Right lobe of liver (tissue), 6 donors: Measurements from ENCODE around the gene PRR35. TPM values are rescaled to one million over a fixed set of nuclear protein-coding genes. Genes with fewer than 3 reads are reported as not detected.
"Not testable (repeated sequence)": the region's sequence is repeated elsewhere in the genome, so short reads cannot be mapped to it uniquely, and the experiment has no call there.

Source experiments
- ATAC-seq, 4 donors: fragments of 200-7000 bp; cut with Tn5 transposase; one replicate each; pipeline ENCODE4 v1.9.1; 2020; ENCODE audit warnings: mild to moderate bottlenecking in 4 of 4, moderate library complexity in 4 of 4
- DNase-seq, 3 donors: peaks; one replicate each; pipeline ENCODE4 v3.0.0-alpha.2; 2020
- H3K27ac ChIP-seq, 3 donors: fragments of 200-600 bp; one replicate each; pipeline ENCODE4 v1.8.0; 2022
- H3K27me3 ChIP-seq, 2 donors: fragments of 200-600 bp; one replicate each; pipeline ENCODE4 v1.8.0; 2022
- H3K36me3 ChIP-seq, 4 donors: fragments of 200-600 bp; sonication (generic) in 1 of 4; one replicate each; pipeline versions ENCODE4 v1.5.1 to v1.8.0; 2017 to 2022; ENCODE audit warnings: control low read depth in 1 of 4
- H3K4me1 ChIP-seq, 4 donors: fragments of 200-600 bp; sonication (generic) in 1 of 4; one replicate each; pipeline versions ENCODE4 v1.5.1 to v1.8.0; 2017 to 2022; ENCODE audit warnings: control low read depth in 1 of 4
- H3K4me3 ChIP-seq, 3 donors: fragments of 200-600 bp; one replicate each; pipeline ENCODE4 v1.8.0; 2022
- H3K9me3 ChIP-seq, 4 donors: fragments of 200-600 bp; sonication (generic) in 1 of 4; one replicate each; pipeline versions ENCODE4 v1.5.1 to v1.8.0; 2017 to 2022; ENCODE audit warnings: control low read depth in 1 of 4
- POLR2A ChIP-seq: fragments of 450-650 bp; IDR thresholded peaks from one replicate; pipeline ENCODE4 v1.6.1; 2017; ENCODE audit warnings: antibody characterized with exemption, mild to moderate bottlenecking
- WGBS: methylation state at CpG from one replicate; pipeline ENCODE4 v1.1.6; 2018; ENCODE audit warnings: low coverage, low lambda C conversion rate; ENCODE audit not compliant: insufficient coverage; ENCODE audit errors: missing lambda C conversion rate; 5-methylcytosine and 5-hydroxymethylcytosine counted together
- intact Hi-C, 2 donors: fragments of 100-400 bp; cut with DNase I; formaldehyde crosslinking; loops; one replicate each; pipeline versions ENCODE4 v1.11.2 to v1.14.1; 2022
- total RNA-seq, 6 experiments: library from RNA; depleted of rRNA in 2 of 6; stranded (reverse); fragments of >200 nt in 2 of 6; fragmentation: NEBNext Ultra II Directional in 3 of 6; extraction: Animal tissue kit (Norgen Biotek cat#: 25700) in 3 of 6; gene quantifications; one replicate each; pipeline versions ENCODE4 v1.1.0 to v1.2.4, GENCODE V29; 2016 to 2023
- TF ChIP-seq, protein P1 (sequence below), 4 donors: fragments of 200-600 bp in 3 of 4; fragments of 450-650 bp in 1 of 4; IDR thresholded peaks; one replicate each; pipeline versions ENCODE4 v1.5.1 to v1.8.0; 2016 to 2022; ENCODE audit warnings: antibody characterized with exemption in 4 of 4, mild to moderate bottlenecking in 2 of 4
- donor health status: DM: no; HTN: yes; CAD: no.
- donor health status: DM: no; HTN: no; CAD: no.
- donor health status: DM: no; HTN: no; CAD: no.
- donor health status: DM: no; HTN: yes; CAD: no.
- donor health status: DM: no; HTN: yes; CAD: no.

PRR35 gene
- total RNA-seq, 6 experiments from 2014 or later, result not detected

DNA sequence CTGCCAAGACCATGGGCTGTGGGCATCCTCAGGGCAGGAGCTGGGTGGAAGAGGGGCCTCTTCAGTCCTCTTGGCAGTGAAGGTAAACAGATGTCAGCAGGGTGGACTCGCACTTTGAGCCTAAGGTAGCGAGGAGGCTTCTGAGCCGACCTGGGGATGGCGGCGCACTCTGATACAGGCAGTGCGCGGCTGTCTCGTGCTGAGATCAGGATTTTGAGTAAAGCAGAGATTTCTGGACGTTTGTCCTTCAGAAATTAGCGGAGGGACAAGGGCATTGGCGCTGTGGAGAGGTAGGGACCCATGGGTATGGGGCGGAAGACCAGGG lies 36.5 kb downstream of the PRR35 start:
- peaks cover 0 to 53% (median 28%) of the 10 kb centered on the region in 4 donors for H3K4me1 ChIP-seq
- intact Hi-C loops, result no loop called here
- no peak for DNase-seq
- H3K4me3 ChIP-seq, result no peak overlapping the region
- H3K27ac ChIP-seq, result no peak overlapping the region
- no peaks in the 10 kb centered on the region for H3K9me3 ChIP-seq
- H3K27me3 ChIP-seq, result no peaks in the 10 kb centered on the region
- TF ChIP-seq, protein P1, sequence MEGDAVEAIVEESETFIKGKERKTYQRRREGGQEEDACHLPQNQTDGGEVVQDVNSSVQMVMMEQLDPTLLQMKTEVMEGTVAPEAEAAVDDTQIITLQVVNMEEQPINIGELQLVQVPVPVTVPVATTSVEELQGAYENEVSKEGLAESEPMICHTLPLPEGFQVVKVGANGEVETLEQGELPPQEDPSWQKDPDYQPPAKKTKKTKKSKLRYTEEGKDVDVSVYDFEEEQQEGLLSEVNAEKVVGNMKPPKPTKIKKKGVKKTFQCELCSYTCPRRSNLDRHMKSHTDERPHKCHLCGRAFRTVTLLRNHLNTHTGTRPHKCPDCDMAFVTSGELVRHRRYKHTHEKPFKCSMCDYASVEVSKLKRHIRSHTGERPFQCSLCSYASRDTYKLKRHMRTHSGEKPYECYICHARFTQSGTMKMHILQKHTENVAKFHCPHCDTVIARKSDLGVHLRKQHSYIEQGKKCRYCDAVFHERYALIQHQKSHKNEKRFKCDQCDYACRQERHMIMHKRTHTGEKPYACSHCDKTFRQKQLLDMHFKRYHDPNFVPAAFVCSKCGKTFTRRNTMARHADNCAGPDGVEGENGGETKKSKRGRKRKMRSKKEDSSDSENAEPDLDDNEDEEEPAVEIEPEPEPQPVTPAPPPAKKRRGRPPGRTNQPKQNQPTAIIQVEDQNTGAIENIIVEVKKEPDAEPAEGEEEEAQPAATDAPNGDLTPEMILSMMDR (IDR thresholded peaks at IDR 0.05), result no peak
- WGBS, result 84% methylated on average over 12 of the region's 12 CpGs
- no peaks in the 10 kb centered on the region for H3K36me3 ChIP-seq
- no peak for ATAC-seq

DNA sequence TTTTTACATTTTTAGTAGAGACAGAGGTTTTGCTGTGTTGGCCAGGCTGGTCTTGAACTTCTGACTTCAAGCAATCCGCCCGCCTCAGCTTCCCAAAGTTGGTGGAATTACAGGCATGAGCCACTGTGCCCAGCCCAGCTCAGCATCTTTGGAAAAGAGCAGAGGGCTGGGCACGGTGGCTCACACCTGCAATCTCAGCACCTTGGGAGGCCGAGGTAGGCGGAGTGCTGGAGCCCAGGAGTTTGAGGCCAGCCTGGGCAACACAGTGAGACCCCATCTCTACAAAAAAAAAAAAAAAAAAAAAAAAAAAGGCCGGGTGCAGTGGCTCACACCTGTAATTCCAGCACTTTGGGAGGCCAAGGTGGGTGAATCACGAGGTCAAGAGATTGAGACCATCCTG lies 37.5 kb downstream of the PRR35 start:
- H3K4me3 ChIP-seq, H3K27ac ChIP-seq, H3K36me3 ChIP-seq, DNase-seq, ATAC-seq, H3K27me3 ChIP-seq, H3K9me3 ChIP-seq, intact Hi-C loops: not testable (repeated sequence)
- H3K4me1 ChIP-seq, result peaks cover 0 to 44% (median 23%) of the 10 kb centered on the region in 4 donors
- 92% methylated on average over 2 of the region's 7 CpGs for WGBS

- TF ChIP-seq POLR2A, result no peak
- TF ChIP-seq, protein P1 (IDR thresholded peaks at IDR 0.05), result no peak
- no peaks in the 10 kb centered on the region for H3K36me3 ChIP-seq
- DNase-seq (peak in 2 of 3 donors; percentile 65 to 78), ATAC-seq (peak; percentile 33 to 86 (median 82))
- H3K4me1 ChIP-seq, result peaks cover 0 to 29% (median 12%) of the 10 kb centered on the region in 4 donors
- no peak overlapping the region for H3K4me3 ChIP-seq
- WGBS, result 92% methylated on average over 12 of the region's 43 CpGs
- intact Hi-C loops, result no loop called here
- no peaks in the 10 kb centered on the region for H3K27me3 ChIP-seq
- peak overlapping the region in 2 of 3 donors; percentile 49 for H3K27ac ChIP-seq
- no peaks in the 10 kb centered on the region for H3K9me3 ChIP-seq
Measured at GRCh38 chr16:598823-599739, 38.9 kb downstream of the PRR35 start.

- Histone ChIP-seq H3K27me3 (no peaks in the 10 kb centered on the region), H3K4me1 (peaks cover 0 to 17% (median 6%) of the 10 kb centered on the region in 4 donors), H3K4me3 (no peak overlapping the region), H3K36me3 (no peaks in the 10 kb centered on the region), H3K9me3 (no peaks in the 10 kb centered on the region), H3K27ac (no peak overlapping the region)
- WGBS, result 49% methylated on average over 6 of the region's 7 CpGs
- intact Hi-C loops, result no loop called here
- DNase-seq (no peak), ATAC-seq (peak in 1 of 4 donors; percentile 42)
- TF ChIP-seq, protein P1 (IDR thresholded peaks at IDR 0.05), result peak in 3 of 4 donors; percentile 6 to 27 (median 19)
- TF ChIP-seq POLR2A, result no peak
Measured at GRCh38 chr16:600781-601180, 40.6 kb downstream of the PRR35 start.

DNA sequence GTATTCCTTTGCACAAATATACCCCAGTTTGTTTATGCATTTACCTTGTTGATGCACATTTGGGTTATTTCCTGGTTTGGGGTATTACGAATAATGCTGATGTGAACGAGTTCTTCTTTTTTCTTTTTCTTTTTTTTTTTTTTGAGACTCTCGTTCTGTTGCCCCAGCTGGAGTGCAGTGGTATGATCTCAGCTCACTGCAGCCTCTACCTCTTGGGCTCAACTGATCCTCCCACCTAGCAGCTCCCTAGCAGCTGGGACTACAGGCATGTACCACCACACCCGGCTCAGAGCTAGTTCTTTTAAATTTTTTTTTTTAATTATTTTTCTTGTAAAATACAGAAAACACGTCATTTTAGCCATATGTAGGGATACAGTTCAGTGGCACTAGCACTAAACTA lies 43.7 kb downstream of the PRR35 start:
- Histone ChIP-seq H3K27me3 (no peaks in the 10 kb centered on the region), H3K4me1 (peaks cover 0 to 3% (median 0%) of the 10 kb centered on the region in 4 donors), H3K36me3 (no peaks in the 10 kb centered on the region), H3K27ac (no peak overlapping the region), H3K9me3 (no peaks in the 10 kb centered on the region), H3K4me3 (no peak overlapping the region)
- TF ChIP-seq, protein P1 (IDR thresholded peaks at IDR 0.05), result no peak
- TF ChIP-seq POLR2A, result no peak
- 71% methylated on average over 5 of the region's 5 CpGs for whole genome bisulfite sequencing
- intact Hi-C loops, result no loop called here
- DNase-seq (no peak), ATAC-seq (no peak)
